NOMO-1 treated with DMSO at 0.1 percent for 48 hours (cell line): ENCODE results near the gene CLASP1.
"Not testable (repeated sequence)": the region's sequence is repeated elsewhere in the genome, so short reads cannot be mapped to it uniquely, and the experiment has no call there.

Experiments used
- DNase-seq: peaks from one replicate; lab custom pipeline; 2025; ENCODE audit not compliant: unreplicated experiment; lab: John Stamatoyannopoulos, UW

CLASP1 gene

DNA sequence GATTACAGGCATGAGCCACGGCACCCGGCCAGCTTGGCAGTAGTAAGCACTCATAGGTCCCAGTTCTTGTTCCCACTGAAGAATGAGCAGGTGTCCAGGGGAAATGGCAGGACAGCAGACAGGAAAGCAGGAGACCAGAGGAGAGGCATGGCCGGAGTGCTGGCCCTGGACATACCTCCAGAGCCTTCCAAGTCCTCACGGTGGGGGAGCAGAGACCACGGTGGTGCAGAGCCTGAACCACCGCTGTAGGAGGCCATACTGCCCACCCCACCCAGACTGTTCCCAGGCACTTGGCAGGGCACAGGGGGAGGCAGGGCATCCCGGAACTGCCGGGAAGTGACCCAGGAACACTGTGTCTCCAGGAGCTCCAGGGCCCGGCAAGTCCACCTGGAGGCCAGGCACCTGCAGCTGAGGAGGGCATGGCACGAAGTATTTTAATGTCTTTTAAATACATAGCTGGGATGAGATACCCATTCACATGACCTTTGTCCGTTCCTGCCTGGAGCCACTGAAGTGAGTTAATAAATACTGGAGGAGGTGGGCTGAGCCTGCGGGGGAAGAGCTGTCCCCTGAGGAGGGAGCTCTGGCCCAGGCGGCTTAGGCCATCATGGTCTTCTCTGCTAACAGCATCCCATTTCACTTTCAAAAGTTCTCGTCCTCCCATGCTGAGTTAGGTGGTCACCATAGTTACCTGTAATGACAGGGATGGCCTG is 314.5 kb downstream of the CLASP1 start:
- no peak for DNase-seq

DNA sequence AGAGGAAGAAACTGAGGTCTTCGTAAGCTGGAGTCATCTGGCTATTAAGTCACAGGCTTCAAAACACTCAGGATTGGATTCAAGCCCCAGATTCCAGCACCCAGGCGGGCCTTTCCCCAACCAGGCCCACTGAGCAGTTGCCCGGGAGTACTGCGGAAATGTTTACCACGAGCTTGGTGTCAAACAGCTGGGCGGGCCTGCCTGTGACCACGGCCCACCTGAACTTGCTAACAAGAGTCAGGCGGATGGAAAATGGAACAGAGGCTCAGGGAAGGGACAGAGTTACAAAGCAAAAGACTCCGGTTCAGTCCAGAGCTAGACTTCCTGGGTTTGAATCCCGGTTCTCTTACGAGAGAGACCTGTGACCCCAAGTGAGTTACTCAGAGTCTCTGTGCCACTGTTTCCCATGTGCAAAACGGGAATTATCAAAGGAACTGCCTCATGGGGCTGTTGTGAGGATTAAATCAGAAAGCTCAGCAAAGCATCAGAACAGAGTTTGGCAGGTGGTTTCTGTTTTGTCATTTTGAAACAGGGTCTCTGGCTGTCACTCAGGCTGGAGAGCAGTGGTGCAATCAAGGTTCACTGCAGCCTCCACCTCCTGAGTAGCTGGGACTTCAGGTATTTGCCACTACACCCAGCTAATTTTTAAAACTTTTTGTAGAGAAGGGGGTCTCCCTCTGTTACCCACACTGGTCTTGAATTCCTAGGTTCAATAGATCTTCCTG is 315.3 kb downstream of the CLASP1 start:
- DNase-seq: no peak

GRCh38 chr2:121333231-121333630 is 316.0 kb downstream of the CLASP1 start:
- no peak for DNase-seq

GRCh38 chr2:121331324-121331723 is 317.9 kb downstream of the CLASP1 start:
- not testable (repeated sequence) for DNase-seq

DNA sequence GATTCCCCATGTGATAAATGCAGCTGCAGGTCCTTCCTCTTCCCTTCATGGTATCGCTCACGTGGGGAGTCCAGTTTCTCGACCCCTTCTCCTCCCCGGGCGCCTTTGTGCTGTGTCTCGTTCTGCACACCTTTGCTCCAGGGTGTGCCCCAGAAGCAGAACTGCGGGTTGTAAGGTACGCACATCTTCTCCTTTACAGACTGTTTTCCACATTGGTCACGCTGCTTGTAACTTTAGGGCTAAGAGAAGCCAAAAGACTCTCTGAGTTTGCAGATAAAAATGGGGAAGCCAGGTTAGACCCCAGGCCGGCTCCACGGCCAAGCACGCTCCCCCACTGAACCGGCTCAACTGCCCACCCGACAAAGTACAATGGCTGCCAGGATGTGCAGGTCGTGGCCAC is 318.3 kb downstream of the CLASP1 start:
- no peak for DNase-seq

DNA sequence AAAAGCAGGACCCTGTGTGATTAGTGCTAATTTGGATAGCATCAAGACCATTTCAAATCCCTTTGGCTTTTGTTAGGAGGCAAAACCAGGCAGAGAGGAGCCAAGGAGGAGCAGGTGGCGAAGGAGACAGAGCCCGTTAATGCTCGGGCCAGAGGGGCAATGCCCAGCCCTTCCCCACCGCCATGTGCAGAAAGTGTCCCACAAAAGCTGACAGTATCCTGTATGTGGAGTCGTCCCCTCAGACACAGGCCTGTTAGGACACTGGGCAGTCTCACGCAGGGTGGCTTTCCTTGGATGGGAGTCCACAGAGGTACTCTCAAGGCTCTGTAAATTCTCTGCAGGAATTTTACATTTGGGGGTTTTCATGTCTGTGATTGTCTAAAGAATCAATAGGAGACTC is 319.5 kb downstream of the CLASP1 start:
- DNase-seq: no peak

GRCh38 chr2:121326628-121327027 is 322.6 kb downstream of the CLASP1 start:
- DNase-seq: no peak

GRCh38 chr2:121324601-121325000 is 324.7 kb downstream of the CLASP1 start:
- no peak for DNase-seq

DNA sequence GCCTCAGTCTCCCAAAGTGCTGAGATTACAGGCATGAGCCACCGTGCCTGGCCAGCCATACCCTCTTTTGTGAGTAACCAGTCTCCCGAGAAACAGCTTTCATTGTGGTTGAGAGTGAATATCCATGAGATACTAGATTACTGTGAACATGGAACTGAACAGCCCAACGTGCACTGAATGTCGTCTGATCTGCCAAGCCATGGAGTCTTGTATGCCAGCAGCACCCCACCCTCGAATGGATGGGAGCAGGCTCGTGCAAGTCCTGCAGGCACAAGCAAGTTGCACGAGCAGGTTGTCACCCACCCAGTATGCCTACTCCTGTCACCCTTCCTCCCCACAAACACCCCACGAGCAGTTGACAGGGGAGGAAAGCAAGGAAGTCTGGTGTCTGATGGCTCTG is 327.8 kb downstream of the CLASP1 start:
- no peak for DNase-seq

DNA sequence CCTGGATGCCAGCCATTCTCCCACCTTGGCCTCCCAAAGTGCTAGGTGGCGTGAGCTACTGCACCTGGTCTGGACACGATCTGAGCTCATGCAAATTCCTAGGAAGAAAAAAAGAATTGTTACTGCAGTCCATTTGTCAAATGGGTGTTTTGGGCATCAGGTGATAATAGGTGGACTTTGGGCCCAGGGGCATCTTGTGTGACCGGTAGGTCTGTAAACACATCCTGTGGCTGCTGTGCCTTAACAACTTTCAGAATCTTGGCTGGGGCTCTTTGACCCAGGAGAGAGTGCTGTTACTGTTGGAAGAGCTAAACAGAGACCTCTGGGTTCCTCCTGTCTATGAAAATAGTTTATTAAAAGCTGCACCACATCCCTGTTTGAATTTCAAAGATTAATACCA is 329.3 kb downstream of the CLASP1 start:
- DNase-seq: no peak

DNA sequence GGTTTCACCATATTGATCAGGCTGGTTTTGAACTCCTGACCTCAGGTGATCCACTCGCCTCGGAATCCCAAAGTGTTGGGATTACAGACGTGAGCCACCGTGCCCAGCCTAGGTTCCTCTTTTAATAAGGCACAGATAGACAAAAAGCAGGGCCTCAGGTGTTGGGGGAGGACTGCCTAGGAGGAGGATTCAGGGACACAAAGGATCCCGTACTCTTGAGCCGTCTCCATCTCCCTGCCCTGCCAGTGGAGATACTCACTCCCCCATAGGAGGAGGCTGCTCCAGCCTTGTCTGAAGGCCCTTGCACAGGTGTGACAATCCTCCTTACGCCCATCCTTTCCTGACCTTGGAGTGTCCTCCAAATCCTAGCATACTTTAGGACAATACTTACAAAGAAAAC is 332.3 kb downstream of the CLASP1 start:
- DNase-seq: no peak

DNA sequence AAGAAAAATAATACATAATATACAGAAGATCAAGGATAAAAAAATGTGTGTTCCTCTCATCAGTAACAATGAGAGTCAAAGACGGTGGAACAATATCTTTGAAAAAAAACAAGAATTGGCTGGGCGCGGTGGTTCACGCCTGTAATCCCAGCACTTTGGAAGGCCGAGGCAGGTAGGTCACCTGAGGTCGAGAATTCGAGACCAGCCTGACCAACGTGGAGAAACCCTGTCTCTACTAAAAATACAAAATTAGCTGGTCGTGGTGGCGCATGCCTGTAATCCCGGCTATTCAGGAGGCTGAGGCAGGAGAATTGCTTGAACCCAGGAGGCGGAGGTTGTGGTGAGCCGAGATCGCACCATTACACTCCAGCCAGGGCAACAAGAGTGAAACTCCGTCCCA is 335.6 kb downstream of the CLASP1 start:
- DNase-seq: not testable (repeated sequence)

- DNase-seq: no peak
Measured at GRCh38 chr2:121309801-121310200, 339.5 kb downstream of the CLASP1 start.

GRCh38 chr2:121309323-121309722 is 339.9 kb downstream of the CLASP1 start:
- DNase-seq: no peak

- no peak for DNase-seq
Measured at GRCh38 chr2:121307048-121307447, 342.2 kb downstream of the CLASP1 start.

- DNase-seq: no peak
Measured at GRCh38 chr2:121304941-121305340, 344.3 kb downstream of the CLASP1 start.

DNA sequence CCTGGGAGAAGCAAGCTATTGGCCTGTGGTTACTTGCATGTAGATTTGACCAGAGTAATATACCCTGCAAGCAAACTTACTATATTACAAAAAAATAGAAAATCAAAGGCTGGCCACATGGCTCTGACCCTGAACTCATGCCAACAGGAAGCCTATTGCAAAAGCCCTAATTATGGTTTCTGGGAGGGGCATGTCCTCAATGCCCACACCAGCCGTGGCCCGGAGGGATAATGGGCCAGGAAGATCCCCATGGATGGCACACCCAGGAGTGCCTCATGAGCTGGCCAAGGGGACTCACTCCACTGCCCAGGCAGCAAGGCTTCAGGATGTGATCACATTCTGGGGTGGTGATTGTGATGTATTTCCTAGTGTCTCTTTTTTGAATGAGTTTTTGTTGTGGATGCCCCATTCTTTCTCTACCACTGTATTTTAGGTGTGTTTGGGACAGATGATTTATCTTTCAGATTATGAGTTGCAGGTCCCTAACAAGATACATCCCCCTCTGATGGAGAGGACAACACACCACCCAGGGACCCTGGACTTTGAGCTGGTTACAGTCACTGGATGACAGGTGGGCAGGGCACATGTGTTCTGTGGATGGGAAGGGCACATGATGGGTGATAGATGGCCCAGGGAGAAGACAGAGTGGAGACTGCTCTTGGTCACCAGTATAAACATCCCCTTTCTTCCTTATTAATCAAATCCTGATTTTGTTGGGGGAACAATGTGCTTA is 345.6 kb downstream of the CLASP1 start:
- peak; percentile 28 for DNase-seq

DNA sequence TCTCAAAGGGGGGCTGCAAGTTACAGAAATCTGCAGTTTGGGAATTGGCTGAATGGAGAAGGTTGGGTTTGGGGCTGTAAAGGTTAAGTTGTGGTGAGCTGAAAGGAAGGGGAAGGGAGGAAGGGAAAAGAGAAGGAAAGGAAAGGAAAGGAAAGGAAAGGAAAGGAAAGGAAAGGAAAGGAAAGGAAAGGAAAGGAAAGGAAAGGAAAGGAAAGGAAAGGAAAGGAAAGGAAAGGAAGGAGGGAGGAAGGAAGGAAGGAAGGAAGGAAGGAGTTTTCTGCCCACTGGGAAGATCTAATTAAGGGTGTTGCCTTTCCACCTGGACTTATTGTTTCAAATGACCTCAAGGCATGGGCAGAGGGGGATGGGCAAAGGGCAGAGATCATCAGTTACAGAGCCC is 348.1 kb downstream of the CLASP1 start:
- DNase-seq: not testable (repeated sequence)

DNA sequence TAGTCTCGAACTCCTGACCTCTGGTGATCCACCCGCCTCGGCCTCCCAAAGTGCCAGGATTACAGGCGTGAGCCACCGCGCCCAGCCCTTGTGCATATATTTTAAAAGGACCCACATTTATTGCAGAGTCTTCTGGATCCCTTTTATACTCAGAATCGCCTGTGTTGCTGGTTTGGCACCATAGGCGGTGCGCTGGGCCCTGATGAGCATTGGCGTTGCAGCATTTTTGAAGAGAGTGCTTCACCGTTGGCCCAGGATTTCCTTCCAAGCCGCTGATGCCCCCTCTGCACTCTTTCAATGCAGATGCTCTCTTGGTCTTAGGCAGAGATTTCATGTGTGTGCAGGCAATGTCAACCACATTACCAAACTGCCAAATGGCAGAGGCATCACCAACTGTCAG is 350.8 kb downstream of the CLASP1 start:
- DNase-seq: no peak

DNA sequence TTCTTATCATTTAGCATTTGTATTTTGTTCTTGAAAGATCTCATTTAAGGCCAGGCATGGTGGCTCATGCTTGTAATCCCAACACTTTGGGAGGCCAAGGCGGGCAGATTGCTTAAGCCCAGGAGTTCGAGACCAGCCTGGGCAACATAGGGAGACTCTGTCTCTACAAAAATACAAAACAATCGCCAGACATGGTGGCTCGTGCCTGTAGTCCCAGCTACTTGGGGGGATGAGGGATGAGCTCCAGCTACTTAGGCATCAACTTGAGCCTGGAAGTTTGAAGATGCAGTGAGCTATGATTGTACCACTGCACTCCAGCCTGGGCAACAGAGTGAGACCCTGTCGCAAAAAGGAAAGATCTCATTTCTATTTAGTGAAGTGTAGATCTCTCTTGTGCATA is 351.4 kb downstream of the CLASP1 start:
- not testable (repeated sequence) for DNase-seq

DNA sequence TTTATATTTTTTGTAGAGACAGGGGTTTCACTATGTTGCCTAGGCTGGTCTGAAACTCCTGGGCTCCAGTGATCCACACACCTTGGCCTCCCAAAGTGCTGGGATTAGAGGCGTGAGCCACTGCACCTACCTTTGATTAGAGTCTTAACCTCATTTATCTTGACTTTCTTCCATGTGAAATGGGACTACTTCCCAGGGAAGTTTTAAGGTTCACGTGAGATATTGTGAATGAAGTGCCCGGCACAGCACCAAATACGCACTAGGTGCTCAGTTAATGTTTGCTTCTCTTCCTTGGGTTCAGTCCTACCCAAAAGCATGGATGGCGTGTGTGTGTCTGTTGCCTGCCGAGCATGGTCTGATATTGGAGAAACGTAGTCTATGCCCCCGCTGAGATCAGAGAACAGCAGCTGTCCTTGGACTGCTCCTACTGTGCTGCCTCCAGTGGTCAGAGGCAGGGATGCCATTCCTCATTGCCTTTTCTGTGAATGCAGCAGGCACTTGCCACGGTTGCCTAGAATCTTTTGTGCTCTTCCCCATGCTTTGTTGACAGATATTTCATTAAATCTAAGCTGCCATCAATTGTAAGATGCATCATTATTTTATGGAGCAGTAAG is 351.9 kb downstream of the CLASP1 start:
- peak; percentile 38 for DNase-seq
